NCI-H748 (cell line): ENCODE measurements around the gene WDR20.

Source experiments
- DNase-seq: peaks from one replicate; lab custom pipeline; 2025; ENCODE audit not compliant: unreplicated experiment; lab: John Stamatoyannopoulos, UW

WDR20 gene

GRCh38 chr14:102215576-102216250 lies 76.0 kb downstream of the WDR20 start:
- no peak for DNase-seq

DNA sequence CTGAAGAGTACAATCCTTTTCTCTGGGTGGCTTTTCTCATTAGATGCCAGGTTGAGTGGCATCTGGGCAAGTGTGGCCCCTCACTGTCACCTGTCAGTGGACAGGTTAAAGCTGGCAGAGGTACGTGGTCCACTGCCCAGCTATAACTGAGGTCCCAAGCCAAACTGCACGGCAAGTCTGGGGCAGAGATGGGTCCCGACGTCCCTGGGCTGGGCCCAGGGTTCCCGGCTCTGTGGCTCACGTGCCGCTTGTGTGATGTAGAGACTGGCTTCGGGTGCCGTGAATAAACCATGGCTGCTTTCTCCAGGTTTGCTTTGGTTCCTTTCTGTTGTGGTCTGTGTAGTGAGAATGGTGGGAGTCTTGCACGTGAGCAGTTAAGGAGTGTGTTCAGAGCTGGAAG lies 77.7 kb downstream of the WDR20 start:
- no peak for DNase-seq

DNA sequence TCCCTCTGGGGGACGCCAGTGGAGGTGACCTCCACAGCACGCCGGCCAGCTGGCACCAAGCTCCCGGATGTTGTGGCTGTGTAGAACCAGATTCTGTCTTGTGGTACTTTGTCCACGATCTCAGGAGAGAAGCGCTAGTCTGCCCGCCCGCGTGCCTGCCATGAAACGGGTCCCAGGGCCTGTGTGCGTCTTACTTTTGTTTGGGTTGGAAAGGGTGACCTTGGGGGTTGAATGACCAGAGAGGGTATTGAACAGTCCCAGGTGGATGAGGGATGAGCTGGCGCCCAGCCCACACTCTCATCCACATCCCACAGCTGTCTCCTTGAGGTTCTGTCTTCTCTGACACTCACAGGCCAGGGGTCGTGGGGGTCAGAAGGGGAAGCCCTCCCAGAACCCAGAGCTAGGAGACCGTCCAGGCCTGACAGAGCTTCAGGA lies 78.3 kb downstream of the WDR20 start:
- no peak for DNase-seq

DNA sequence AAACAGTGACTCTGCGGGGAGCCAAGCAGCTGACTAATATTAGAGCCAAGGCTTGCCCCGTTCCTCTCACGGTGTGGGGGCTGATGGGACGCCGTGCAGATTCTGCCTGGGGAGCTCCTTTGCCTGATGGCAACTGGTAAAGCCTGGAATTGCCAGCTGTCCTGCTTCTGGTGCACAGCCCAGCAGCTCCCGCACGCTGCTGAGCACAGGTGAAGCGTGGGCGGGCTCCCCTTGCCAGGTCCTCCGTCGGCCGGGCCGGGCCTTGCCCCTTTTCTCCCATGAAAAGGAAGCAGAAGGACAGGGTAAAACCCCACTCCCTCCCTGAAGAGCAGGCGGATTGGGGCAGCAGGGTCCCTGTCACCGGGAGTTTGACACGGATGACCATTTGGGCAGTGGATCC lies 79.0 kb downstream of the WDR20 start:
- DNase-seq, result no peak

DNA sequence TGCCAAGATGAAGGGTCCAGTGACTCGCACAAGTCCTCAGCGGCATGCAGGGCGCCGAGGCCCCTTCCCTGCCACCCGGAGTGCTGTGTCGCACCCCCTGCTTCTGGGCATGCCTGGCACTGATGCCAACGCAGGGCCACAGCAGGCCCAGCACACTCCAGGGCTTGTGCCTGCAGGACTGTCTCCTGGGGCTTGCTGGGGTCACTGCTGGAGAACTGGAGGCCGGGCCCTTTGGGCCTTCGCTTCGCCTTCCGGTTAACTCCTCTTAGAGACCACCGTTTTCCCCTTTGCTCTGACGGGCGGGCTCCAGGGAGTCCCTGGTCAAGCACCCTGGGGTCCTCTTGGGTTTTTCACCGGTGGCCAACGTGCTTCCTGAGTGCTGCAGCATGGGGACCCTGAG lies 79.6 kb downstream of the WDR20 start:
- DNase-seq, result no peak

- DNase-seq, result no peak
Observed at GRCh38 chr14:102220031-102220430, 80.3 kb downstream of the WDR20 start.

DNA sequence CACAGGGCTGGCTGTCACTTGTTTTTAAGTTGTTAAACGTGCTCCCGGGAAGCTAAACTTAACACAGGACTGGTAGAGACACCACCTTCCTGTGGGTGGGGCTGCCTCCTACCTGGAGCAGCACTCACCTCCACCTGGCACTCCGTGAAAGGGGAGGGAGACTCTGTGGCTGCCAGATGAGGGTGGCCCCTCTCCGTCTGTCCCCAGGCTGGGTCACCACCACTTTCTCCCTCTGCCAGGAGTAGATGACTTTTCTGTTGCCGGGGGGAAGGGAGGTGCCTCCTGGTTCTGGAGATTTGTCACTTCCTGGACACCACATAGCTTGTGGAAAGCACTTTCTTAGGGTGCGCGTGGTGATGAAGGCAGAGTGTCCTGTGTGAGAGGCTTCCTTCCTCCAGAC lies 81.3 kb downstream of the WDR20 start:
- no peak for DNase-seq

DNA sequence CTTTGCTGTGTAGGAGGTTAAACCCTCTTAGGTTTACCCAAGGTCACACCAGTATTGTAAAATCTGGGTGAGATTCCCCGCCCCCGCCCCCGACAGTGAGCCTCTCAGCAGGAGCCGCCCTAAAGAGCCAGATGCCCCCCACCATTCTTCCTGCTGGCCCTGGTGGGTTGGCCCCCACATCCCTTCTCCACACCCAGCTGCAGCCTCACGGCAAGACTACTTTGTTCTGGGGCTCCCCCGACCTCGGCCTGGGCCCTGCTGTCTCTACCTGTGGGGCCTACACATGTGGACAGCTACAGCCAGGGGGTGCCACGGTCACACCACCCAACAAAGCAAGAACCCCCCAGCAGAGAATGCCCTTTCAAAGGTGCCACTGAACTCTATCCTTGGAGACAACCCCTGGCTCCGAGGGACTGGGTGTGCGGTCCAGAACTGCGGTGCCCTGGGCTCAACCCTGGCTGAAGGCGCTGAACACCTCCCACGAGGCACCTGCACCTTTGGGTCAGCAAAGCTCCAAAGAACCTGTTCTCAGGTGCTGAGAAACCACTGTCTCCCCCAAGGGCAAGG lies 82.4 kb downstream of the WDR20 start:
- no peak for DNase-seq

DNA sequence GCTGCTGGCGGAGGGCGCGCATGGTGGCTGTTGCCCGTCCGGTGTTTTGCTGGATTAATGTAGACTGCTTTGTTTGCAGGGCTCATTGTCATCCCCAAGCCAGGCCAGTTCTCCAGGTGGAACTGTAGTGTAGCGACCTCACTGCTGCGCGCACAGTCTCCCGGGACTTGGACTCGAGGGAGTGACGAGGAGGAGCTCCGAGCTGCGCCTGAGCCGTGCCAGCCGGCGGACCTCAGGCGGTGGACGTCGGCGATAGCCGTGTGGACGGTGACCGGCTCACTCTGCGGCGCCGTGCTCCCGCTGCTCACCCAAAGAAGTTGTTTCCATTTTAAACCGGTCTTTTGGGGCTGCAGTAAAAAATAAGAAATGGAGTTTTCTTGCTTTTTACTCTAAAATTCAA lies 83.1 kb downstream of the WDR20 start:
- no peak for DNase-seq

DNA sequence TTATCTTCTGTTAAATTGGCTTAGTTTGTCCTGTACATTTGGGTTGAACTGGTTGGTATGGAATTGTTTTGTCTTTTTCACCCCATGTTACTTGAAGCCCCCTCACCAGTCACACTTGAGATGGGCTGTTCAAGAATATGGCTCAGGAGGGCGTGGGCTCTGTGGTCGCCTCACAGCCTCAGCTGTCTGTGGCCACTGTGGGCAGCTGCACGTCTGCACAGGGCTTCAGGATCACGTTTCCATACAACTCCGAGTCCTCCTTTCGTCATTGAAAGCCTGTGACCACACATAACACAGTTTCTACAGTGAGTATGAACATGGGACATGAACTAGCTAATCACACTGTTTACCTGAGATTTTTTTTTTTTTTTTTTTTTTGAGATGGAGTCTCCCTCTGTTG lies 84.0 kb downstream of the WDR20 start:
- no peak for DNase-seq

DNA sequence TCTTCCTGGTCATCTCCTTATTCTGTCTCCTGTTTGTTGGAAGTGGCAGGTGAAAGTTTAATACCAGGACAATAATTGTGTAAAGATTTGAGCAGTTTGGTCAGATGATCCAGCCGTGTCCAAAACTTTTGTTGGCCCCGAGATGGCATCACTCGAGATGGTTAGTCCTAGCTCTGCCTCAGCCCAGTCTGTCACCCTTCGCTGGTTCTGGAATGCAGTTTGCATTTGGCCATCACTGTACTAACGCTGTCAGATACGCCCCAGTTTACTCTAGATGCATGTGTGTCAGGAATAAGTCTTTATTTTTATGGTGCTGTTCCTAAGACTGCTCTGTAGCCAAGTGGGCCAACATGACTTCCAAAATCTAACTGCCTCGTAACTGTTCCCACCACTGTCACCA lies 85.7 kb downstream of the WDR20 start:
- no peak for DNase-seq

GRCh38 chr14:102225936-102226335 lies 86.2 kb downstream of the WDR20 start:
- DNase-seq, result no peak

DNA sequence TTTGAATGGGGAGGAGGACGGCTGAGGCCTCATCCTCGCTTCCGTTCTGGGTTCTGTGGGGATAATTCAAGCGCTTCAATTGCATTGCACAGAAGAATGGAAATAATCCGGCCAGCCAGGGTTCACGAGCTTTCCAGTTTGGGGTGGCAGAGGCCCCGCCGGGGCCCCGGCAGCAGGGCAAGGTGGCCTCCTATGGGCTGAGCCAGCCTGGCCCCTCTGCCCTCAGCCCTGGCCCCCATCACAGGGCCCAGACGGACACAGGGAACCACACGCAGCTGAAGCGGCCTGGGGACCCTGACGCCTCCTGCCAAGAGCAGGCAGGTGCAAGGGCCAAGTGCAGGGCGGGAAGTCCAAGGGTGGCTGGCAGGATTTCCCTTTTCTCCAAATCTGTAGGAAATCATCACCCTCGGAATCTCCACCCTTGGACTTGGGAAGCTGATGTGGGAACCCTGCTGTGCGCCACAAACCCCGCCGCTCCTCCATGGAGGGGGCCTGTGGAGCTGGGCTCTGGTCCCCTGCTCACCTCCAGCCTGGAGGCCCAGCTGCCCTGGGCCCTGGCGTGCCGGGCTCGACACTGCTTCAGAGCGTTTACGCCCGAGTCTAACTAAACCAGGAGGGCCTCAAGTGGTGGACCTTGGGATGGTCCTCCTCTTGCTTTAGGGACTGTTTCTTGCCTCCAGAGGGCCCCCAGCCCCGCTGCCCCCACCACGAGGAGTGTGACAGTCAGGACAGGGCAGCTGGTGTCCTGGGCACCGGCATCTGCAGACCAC lies 86.8 kb downstream of the WDR20 start:
- no peak for DNase-seq

DNA sequence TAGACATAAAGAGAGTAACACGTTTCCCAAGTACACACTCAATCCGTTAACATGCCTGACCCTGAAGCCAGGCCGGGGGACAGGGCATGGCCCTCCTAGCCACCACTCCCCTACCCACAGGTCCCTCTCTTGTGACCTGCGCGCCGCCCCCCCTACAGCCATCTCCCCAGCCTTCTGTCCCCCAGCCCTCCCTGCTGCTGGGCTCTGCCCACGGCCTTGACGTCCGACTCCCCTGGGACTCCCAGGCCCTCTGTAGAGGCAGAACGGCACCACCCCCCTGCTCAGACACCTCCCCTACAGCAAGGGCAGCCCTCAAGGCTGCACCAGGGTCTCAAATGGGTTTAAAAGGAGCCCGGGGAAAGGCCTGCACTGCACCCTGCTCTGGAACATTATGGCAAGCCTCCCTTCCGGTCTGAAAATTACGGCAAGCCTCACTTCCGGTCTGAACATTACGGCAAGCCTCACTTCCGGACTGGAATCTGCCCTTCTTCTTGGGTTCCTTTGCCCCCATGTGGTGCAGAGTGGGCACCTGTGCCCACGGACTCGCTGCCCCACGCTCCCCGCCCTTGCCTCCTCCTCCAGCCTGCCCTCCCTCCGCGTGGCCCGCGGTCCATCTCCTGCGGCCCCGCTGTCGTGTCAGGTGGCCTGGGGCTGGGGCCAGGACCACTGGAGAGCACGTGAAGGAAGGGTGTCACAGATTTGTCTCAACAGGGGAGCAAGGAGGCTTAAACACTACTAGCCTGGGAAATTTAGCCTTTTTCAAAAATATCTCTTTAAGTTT lies 87.7 kb downstream of the WDR20 start:
- DNase-seq, result no peak

- no peak for DNase-seq
Observed at GRCh38 chr14:102229071-102229738, 89.5 kb downstream of the WDR20 start.

DNA sequence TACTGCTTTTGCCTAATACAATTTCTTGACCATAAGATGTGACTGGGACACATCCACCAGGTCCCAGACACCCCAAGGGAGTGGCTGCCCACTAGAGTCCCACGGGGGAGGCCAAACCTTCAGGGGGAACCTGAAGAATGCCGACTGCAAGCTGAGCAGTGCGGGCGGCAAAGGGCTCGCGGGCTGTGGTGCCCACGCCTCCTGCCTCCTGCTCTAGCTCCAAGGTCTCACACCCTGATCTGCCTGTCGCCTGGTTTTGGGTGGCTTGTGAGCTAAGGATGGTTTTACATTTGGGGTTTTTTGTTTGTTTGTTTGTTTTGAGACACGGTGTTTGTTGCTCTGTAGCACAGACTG lies 90.0 kb downstream of the WDR20 start:
- no peak for DNase-seq

DNA sequence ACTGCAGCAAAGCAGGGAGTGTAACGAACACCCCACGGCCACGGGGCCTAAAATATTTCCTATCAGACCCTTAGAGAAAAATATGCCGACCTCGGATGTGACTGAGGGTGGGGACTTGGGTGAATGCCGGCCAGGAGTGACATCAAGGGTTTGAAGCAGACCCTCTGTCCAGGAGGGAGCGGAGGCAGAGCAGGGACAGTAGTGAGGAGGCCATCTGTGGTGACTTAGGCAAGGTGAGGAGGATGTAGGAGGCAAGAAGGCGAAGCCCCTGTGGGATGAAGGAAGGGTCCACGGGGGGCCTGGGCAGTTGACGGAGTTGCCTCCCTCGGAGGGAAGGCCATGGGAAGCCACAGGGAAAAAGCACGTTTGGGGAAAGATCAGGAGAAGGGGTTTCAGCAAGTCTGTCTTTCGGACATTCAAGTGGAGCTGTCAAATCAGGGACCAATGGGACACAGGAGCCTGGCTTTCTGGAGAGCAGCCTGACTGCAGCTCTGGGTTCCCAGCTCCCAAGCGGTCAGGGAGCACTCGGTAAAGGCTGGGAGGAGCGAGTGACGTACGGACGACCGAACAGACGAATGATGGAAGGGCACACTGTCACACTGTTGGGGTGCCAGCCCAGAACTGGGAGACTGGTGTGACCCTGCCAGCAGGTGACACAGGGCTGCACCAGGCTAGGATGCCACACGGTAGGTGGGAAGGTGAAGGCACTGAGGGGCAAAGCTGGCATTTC lies 90.9 kb downstream of the WDR20 start:
- no peak for DNase-seq

- no peak for DNase-seq
Observed at GRCh38 chr14:102231476-102232347, 92.0 kb downstream of the WDR20 start.

- no peak for DNase-seq
Observed at GRCh38 chr14:102232348-102232625, 92.6 kb downstream of the WDR20 start.

DNA sequence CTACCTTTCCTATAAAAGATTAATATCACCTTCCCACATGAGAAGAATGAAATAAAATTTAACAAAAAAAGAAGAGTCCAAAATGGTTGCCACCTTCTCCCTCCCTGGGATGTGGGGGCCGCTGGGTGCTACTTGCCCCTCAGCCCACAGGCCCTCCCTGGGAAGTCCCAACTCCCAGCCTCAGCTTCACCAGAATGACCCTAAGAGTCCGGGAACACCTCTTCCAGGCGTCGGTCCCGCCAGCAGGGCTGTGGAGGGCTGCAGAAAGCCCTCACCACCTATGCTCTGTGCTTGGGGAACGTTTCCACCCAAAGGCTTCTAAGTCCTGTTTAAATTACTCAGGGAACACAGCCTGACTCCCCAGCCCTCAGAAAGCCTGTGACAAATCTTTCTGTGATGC lies 93.4 kb downstream of the WDR20 start:
- DNase-seq, result no peak
